K562 (cell line): ENCODE measurements around the gene KCNK1. TPM values are rescaled to one million over a fixed set of nuclear protein-coding genes. Genes with fewer than 3 reads are reported as not detected.

ENCODE experiments used
- C11orf30 ChIP-seq: fragments of 450-650 bp; IDR thresholded peaks from 2 replicates; pipeline ENCODE4 v1.6.1; 2016; ENCODE audit warnings: low read depth, mild to moderate bottlenecking
- MYBL2 ChIP-seq, 2 experiments: fragments of 450-650 bp in 1 of 2; sonication (generic) in 1 of 2; formaldehyde crosslinking in 1 of 2; IDR thresholded peaks; 2 replicates each; pipeline versions ENCODE4 v1.6.1 to v1.8.1; 2017 to 2022; ENCODE audit warnings: borderline replicate concordance in 1 of 2, inconsistent platforms in 1 of 2, low read depth in 1 of 2, mild to moderate bottlenecking in 1 of 2, missing genetic modification reagents in 1 of 2, moderate library complexity in 1 of 2
- RBM39 ChIP-seq: fragments of 200-400 bp; formaldehyde crosslinking; optimal IDR thresholded peaks from 2 replicates; pipeline ENCODE3; 2018; ENCODE audit warnings: low read depth, low read length
- polyA plus RNA-seq, 8 experiments: library from polyadenylated mRNA; depleted of rRNA in 4 of 8; stranded (reverse) in 5 of 8; unstranded in 3 of 8; fragments of >200 nt; fragmentation: Nextera tagmentation in 2 of 8; fragmentation: Illumina TruSeq in 1 of 8; extraction: Ambion mirVana in 2 of 8; extraction: Trizol in 1 of 8; gene quantifications; 2 replicates each; pipeline versions ENCODE4 v1.2.1 to v1.2.3, GENCODE V29; 2011 to 2014; ENCODE audit warnings: inconsistent platforms in 1 of 8, missing spikeins in 1 of 8
- total RNA-seq, 7 experiments: library from RNA; depleted of rRNA in 6 of 7; stranded (reverse); fragments of >200 nt in 6 of 7; fragmentation: Illumina TruSeq in 2 of 7; extraction: Trizol in 2 of 7; gene quantifications; 2 replicates each; pipeline versions ENCODE4 v1.2.1 to v1.2.3, GENCODE V29; 2011 to 2021; ENCODE audit warnings: low replicate concordance in 1 of 7
- TF ChIP-seq, protein P1 (sequence below), 3 experiments: IDR thresholded peaks in 2 of 3; conservative IDR thresholded peaks in 1 of 3; 2 replicates each; pipeline ENCODE4 v1.5.1; 2011 to 2012; ENCODE audit warnings: low read length in 3 of 3, mild to moderate bottlenecking in 3 of 3, control low read depth in 2 of 3, improper control_type of control experiment in 1 of 3, inconsistent platforms in 1 of 3, low read depth in 1 of 3, mixed read lengths in 1 of 3, moderate library complexity in 1 of 3; ENCODE audit not compliant: insufficient read depth in 2 of 3
- TF ChIP-seq, protein P2 (sequence below): fragments of 450-650 bp; IDR thresholded peaks from 2 replicates; pipeline ENCODE4 v1.6.1; 2016; ENCODE audit warnings: mild to moderate bottlenecking
- TF ChIP-seq, protein P3 (sequence below), 2 experiments: IDR thresholded peaks; 2 replicates each; pipeline ENCODE4 v1.6.1; 2011; ENCODE audit warnings: borderline replicate concordance in 1 of 2, control low read depth in 1 of 2, low read depth in 1 of 2, low read length in 1 of 2, mild to moderate bottlenecking in 1 of 2, mixed read lengths in 1 of 2, moderate library complexity in 1 of 2; ENCODE audit not compliant: insufficient read depth in 1 of 2, insufficient read length in 1 of 2, poor library complexity in 1 of 2, severe bottlenecking in 1 of 2; ENCODE audit errors: extremely low read depth in 1 of 2

KCNK1 gene
- total and polyA plus RNA-seq, 9 of the 15 experiments (the other 6 are each of a cell fraction or from before 2014, with no cell fraction given), result 3.1 to 22.7 (median 6.0) TPM

DNA sequence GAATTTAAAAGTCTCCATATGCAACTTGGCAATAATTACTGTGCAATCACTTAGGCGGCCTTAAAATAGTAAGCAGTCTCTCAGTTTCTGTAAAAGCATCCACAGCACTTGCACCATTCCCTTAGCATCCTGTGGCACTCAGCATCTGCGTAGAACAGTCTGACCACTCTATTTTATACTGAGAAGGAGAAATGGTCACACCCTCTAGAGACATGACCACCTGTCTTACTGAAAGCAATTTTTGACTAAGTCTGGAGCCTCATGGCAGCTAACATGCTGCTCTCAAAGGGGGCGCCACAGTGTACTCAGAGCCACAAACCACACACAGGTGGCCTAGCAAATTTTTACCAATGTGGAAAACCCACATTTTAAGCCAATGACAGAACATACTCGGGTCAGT, 62.0 kb downstream of the KCNK1 start (continued):
- TF ChIP-seq, protein P1, sequence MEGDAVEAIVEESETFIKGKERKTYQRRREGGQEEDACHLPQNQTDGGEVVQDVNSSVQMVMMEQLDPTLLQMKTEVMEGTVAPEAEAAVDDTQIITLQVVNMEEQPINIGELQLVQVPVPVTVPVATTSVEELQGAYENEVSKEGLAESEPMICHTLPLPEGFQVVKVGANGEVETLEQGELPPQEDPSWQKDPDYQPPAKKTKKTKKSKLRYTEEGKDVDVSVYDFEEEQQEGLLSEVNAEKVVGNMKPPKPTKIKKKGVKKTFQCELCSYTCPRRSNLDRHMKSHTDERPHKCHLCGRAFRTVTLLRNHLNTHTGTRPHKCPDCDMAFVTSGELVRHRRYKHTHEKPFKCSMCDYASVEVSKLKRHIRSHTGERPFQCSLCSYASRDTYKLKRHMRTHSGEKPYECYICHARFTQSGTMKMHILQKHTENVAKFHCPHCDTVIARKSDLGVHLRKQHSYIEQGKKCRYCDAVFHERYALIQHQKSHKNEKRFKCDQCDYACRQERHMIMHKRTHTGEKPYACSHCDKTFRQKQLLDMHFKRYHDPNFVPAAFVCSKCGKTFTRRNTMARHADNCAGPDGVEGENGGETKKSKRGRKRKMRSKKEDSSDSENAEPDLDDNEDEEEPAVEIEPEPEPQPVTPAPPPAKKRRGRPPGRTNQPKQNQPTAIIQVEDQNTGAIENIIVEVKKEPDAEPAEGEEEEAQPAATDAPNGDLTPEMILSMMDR (IDR thresholded peaks at IDR 0.05 in 2 of 3, conservative IDR thresholded peaks at IDR 0.05 in 1 of 3; ENCODE audit: insufficient read depth in 2 of 3, low read depth in 1 of 3, low read length in 3 of 3), result peak; percentile 37 to 51 (median 50)
- TF ChIP-seq, protein P2, sequence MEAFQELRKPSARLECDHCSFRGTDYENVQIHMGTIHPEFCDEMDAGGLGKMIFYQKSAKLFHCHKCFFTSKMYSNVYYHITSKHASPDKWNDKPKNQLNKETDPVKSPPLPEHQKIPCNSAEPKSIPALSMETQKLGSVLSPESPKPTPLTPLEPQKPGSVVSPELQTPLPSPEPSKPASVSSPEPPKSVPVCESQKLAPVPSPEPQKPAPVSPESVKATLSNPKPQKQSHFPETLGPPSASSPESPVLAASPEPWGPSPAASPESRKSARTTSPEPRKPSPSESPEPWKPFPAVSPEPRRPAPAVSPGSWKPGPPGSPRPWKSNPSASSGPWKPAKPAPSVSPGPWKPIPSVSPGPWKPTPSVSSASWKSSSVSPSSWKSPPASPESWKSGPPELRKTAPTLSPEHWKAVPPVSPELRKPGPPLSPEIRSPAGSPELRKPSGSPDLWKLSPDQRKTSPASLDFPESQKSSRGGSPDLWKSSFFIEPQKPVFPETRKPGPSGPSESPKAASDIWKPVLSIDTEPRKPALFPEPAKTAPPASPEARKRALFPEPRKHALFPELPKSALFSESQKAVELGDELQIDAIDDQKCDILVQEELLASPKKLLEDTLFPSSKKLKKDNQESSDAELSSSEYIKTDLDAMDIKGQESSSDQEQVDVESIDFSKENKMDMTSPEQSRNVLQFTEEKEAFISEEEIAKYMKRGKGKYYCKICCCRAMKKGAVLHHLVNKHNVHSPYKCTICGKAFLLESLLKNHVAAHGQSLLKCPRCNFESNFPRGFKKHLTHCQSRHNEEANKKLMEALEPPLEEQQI, result 0 out of 2 replicates have a peak, but pooled peaks have one; percentile 47
- no peak for TF ChIP-seq C11orf30
- TF ChIP-seq, protein P3, sequence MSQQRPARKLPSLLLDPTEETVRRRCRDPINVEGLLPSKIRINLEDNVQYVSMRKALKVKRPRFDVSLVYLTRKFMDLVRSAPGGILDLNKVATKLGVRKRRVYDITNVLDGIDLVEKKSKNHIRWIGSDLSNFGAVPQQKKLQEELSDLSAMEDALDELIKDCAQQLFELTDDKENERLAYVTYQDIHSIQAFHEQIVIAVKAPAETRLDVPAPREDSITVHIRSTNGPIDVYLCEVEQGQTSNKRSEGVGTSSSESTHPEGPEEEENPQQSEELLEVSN (IDR thresholded peaks at IDR 0.05; ENCODE audit: borderline replicate concordance in 1 of 2, extremely low read depth in 1 of 2, insufficient read depth in 1 of 2, insufficient read length in 1 of 2, low read depth in 1 of 2, low read length in 1 of 2, poor library complexity in 1 of 2, severe bottlenecking in 1 of 2), result peak in 1 of 2 experiments; percentile 23
- TF ChIP-seq RBM39, result no peak
- TF ChIP-seq MYBL2 (IDR thresholded peaks at IDR 0.05; ENCODE audit: low read depth), result no peak
- no peak for TF ChIP-seq MYBL2 (CRISPR knock-in tag; IDR thresholded peaks at IDR 0.05; ENCODE audit: borderline replicate concordance)
